ENCODE data around the gene BBLN. TPM values are rescaled to one million over a fixed set of nuclear protein-coding genes. Genes with fewer than 3 reads are reported as not detected.
"Not testable (repeated sequence)": the region's sequence is repeated elsewhere in the genome, so short reads cannot be mapped to it uniquely, and the experiment has no call there.

The BBLN gene
- polyA plus RNA-seq, 1 donor from 2014 or later: 330 TPM

DNA sequence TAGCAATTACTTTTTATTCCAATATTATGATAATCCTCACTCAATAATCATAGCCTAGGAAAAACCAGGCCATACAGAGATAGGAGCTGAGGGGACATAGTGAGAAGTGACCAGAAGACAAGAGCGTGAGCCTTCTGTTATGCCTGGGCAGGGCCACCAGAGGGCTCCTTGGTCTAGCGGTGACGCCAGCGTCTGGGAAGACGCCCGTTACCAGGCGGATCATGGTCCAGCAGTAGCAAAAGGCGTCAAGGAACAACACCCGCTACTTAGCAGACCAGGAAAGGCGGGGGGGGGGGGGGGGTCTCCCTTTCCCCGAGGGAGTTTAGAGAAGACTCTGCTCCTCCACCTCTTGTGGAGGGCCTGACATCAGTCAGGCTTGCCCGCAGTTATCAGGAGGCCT is 21.4 kb downstream of the BBLN start:
- H3K9me3 ChIP-seq (ENCODE audit: low read length); H2AFZ ChIP-seq (ENCODE audit: low read depth, low read length); H3K4me2 ChIP-seq (ENCODE audit: low read length); H3K79me2 ChIP-seq (replicated peaks; ENCODE audit: insufficient read depth, low read length); H3K9me2 ChIP-seq (ENCODE audit: insufficient read depth, low read length); H3K4me3 ChIP-seq (ENCODE audit: low read length); H4K20me1 ChIP-seq (ENCODE audit: insufficient read depth); H3K9ac ChIP-seq (ENCODE audit: low read length); H3F3A ChIP-seq (ENCODE audit: insufficient read depth, low read length, poor library complexity, severe bottlenecking); H3K27ac ChIP-seq (ENCODE audit: low read length); H3K27me3 ChIP-seq (ENCODE audit: insufficient read depth, low read depth, low read length): not testable (repeated sequence)
- peaks cover 19% of the 10 kb centered on the region for H3K36me3 ChIP-seq (ENCODE audit: insufficient read depth, low read length)
- TF ChIP-seq, protein P1, sequence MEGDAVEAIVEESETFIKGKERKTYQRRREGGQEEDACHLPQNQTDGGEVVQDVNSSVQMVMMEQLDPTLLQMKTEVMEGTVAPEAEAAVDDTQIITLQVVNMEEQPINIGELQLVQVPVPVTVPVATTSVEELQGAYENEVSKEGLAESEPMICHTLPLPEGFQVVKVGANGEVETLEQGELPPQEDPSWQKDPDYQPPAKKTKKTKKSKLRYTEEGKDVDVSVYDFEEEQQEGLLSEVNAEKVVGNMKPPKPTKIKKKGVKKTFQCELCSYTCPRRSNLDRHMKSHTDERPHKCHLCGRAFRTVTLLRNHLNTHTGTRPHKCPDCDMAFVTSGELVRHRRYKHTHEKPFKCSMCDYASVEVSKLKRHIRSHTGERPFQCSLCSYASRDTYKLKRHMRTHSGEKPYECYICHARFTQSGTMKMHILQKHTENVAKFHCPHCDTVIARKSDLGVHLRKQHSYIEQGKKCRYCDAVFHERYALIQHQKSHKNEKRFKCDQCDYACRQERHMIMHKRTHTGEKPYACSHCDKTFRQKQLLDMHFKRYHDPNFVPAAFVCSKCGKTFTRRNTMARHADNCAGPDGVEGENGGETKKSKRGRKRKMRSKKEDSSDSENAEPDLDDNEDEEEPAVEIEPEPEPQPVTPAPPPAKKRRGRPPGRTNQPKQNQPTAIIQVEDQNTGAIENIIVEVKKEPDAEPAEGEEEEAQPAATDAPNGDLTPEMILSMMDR (IDR thresholded peaks at IDR 0.05; ENCODE audit: poor library complexity, severe bottlenecking): peak; percentile 33

DNA sequence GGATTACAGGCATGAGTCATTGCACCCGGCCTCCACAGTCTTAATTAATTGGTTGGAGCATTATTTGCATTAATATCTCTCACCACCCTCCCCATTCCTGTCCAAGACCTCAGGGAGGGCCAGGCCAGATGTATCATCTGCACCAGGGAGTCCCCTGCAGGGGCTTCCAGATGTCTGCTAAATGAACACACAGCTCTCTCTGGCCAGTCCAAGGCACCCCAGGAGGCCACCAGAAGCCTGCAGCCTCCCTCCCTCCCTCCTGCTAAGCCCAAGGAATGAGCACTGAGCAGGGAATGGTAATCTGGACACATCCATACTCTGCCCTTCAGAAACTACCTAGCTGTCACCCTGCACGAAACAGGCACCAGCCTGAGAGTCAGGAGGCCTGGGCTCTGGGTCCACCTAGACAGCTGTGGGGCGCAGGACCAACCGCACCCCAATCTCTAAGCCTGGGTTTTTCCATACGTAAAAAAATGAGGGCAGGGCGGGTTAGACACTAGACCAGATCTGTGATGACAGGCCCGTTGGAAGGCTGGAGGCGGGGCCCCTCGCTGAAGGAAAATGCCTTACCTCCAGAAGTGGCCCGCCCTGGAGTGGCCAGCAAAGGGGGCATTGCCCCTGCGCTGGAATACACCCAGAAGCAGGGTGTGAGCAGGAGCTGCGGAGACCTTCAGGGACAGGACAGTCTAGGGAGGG is 23.0 kb downstream of the BBLN start:
- Histone ChIP-seq H3K4me3 (ENCODE audit: low read length) (no peak overlapping the region), H3K9me3 (ENCODE audit: low read length) (peaks cover 5% of the 10 kb centered on the region), H3F3A (ENCODE audit: insufficient read depth, low read length, poor library complexity, severe bottlenecking) (no peaks in the 10 kb centered on the region), H3K27ac (ENCODE audit: low read length) (no peak overlapping the region), H3K4me2 (ENCODE audit: low read length) (no peak overlapping the region), H3K9me2 (ENCODE audit: insufficient read depth, low read length) (no peaks in the 10 kb centered on the region), H3K27me3 (ENCODE audit: insufficient read depth, low read depth, low read length) (no peaks in the 10 kb centered on the region), H3K79me2 (replicated peaks; ENCODE audit: insufficient read depth, low read length) (no peaks in the 10 kb centered on the region), H4K20me1 (ENCODE audit: insufficient read depth) (no peaks in the 10 kb centered on the region), H2AFZ (ENCODE audit: low read depth, low read length) (no peak overlapping the region), H3K36me3 (ENCODE audit: insufficient read depth, low read length) (peaks cover 19% of the 10 kb centered on the region), H3K9ac (ENCODE audit: low read length) (no peak overlapping the region)
- TF ChIP-seq MXI1 (conservative IDR thresholded peaks at IDR 0.05; ENCODE audit: poor library complexity, severe bottlenecking): no peak
- TF ChIP-seq, protein P1 (IDR thresholded peaks at IDR 0.05; ENCODE audit: poor library complexity, severe bottlenecking): no peak
- TF ChIP-seq TAF1 (IDR thresholded peaks at IDR 0.05; ENCODE audit: low read depth): no peak
- TF ChIP-seq EZH2 (IDR thresholded peaks at IDR 0.05; ENCODE audit: borderline replicate concordance, insufficient read depth, low read length, poor library complexity, severe bottlenecking): no peak
- TF ChIP-seq EP300 (conservative IDR thresholded peaks at IDR 0.05; ENCODE audit: poor library complexity, severe bottlenecking): no peak
- TF ChIP-seq POLR2AphosphoS5 (IDR thresholded peaks at IDR 0.05): no peak
- TF ChIP-seq RAD21 (conservative IDR thresholded peaks at IDR 0.05): no peak
- TF ChIP-seq, protein P2, sequence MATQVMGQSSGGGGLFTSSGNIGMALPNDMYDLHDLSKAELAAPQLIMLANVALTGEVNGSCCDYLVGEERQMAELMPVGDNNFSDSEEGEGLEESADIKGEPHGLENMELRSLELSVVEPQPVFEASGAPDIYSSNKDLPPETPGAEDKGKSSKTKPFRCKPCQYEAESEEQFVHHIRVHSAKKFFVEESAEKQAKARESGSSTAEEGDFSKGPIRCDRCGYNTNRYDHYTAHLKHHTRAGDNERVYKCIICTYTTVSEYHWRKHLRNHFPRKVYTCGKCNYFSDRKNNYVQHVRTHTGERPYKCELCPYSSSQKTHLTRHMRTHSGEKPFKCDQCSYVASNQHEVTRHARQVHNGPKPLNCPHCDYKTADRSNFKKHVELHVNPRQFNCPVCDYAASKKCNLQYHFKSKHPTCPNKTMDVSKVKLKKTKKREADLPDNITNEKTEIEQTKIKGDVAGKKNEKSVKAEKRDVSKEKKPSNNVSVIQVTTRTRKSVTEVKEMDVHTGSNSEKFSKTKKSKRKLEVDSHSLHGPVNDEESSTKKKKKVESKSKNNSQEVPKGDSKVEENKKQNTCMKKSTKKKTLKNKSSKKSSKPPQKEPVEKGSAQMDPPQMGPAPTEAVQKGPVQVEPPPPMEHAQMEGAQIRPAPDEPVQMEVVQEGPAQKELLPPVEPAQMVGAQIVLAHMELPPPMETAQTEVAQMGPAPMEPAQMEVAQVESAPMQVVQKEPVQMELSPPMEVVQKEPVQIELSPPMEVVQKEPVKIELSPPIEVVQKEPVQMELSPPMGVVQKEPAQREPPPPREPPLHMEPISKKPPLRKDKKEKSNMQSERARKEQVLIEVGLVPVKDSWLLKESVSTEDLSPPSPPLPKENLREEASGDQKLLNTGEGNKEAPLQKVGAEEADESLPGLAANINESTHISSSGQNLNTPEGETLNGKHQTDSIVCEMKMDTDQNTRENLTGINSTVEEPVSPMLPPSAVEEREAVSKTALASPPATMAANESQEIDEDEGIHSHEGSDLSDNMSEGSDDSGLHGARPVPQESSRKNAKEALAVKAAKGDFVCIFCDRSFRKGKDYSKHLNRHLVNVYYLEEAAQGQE (IDR thresholded peaks at IDR 0.05; ENCODE audit: borderline replicate concordance): no peak
- no peak for TF ChIP-seq SMC3 (conservative IDR thresholded peaks at IDR 0.05; ENCODE audit: poor library complexity)

All from neural cell (in vitro differentiated cells).